Parathyroid adenoma (tissue), 2 donors: Measurements from ENCODE around the gene UAP1.
A peak's percentile ranks its signal among the peaks of the same experiment; 100 is the strongest.

Experiments
- H2AFZ ChIP-seq: fragments of 300-600 bp; sonication (generic); one replicate; pipeline ENCODE4 v1.7.0; 2017; ENCODE audit warnings: antibody characterized with exemption, mild to moderate bottlenecking
- H3K27ac ChIP-seq: fragments of 300-600 bp; sonication (generic); one replicate; pipeline ENCODE4 v1.7.0; 2017
- H3K27me3 ChIP-seq: fragments of 300-600 bp; sonication (generic); one replicate; pipeline ENCODE4 v1.7.0; 2017; ENCODE audit warnings: low read length; ENCODE audit not compliant: control insufficient read depth, insufficient read depth
- H3K36me3 ChIP-seq: fragments of 300-600 bp; sonication (generic); one replicate; pipeline ENCODE4 v1.7.0; 2017; ENCODE audit warnings: low read length; ENCODE audit not compliant: control insufficient read depth, insufficient read depth
- H3K4me1 ChIP-seq: fragments of 300-600 bp; sonication (generic); one replicate; pipeline ENCODE4 v1.7.0; 2017; ENCODE audit warnings: control low read depth
- H3K4me2 ChIP-seq: fragments of 300-600 bp; sonication (generic); one replicate; pipeline ENCODE4 v1.7.0; 2017; ENCODE audit warnings: low read length
- H3K4me3 ChIP-seq: fragments of 300-600 bp; sonication (generic); one replicate; pipeline ENCODE4 v1.7.0; 2017; ENCODE audit warnings: low read depth, low read length
- H3K79me2 ChIP-seq: fragments of 300-600 bp; sonication (generic); one replicate; pipeline ENCODE4 v1.7.0; 2017; ENCODE audit warnings: control low read depth
- H3K9ac ChIP-seq: fragments of 300-600 bp; sonication (generic); one replicate; pipeline ENCODE4 v1.7.0; 2017; ENCODE audit warnings: mild to moderate bottlenecking
- H3K9me3 ChIP-seq: fragments of 300-600 bp; sonication (generic); one replicate; pipeline ENCODE4 v1.7.0; 2017; ENCODE audit warnings: low read length; ENCODE audit not compliant: control insufficient read depth
- CTCF ChIP-seq: fragments of 300-600 bp; sonication (generic); IDR thresholded peaks from one replicate; pipeline ENCODE4 v1.7.0; 2017; ENCODE audit warnings: antibody characterized with exemption, mild to moderate bottlenecking
- donor health status: primary hyperparathyroidism.

Gene UAP1

DNA sequence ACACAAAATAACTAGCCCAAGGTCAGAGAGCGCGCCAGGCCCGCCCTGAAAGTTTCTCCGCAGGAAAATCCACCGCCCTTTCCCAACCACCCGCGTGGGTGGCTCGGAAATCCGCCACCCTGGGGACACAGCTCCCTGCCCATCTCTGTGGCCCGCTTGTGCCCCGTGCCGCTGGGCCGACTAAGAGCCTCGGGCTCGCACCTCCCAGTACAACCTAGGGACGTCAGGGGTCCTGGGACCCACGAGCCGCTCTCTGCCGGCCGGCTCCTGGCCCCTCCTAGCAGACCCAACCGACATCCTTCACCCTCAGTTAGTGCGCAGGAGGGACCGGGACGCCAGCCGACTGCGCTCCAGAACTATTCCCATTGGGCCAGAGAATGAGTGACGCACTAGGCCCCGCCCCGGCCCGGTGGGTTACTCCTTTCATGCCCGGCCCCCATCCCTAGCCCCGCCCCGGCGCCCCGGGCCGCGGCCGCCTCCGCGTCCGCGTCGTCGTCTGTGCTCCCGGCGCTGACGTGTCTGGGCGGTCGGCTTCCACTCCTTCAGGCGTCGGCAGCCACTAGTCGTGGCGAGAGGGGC lies 396 bp upstream of the UAP1 start:
- no peaks in the 10 kb centered on the region for H3K36me3 ChIP-seq
- no peaks in the 10 kb centered on the region for H3K9me3 ChIP-seq
- H3K4me1 ChIP-seq = no peaks in the 10 kb centered on the region
- TF ChIP-seq CTCF = no peak
- peak overlapping the region; percentile 92 for H3K27ac ChIP-seq
- peak overlapping the region; percentile 82 for H3K4me3 ChIP-seq
- peak overlapping the region; percentile 93 for H3K4me2 ChIP-seq
- no peaks in the 10 kb centered on the region for H3K27me3 ChIP-seq
- no peaks in the 10 kb centered on the region for H3K79me2 ChIP-seq
- H2AFZ ChIP-seq = peak overlapping the region; percentile 95
- H3K9ac ChIP-seq = peak overlapping the region; percentile 37

DNA sequence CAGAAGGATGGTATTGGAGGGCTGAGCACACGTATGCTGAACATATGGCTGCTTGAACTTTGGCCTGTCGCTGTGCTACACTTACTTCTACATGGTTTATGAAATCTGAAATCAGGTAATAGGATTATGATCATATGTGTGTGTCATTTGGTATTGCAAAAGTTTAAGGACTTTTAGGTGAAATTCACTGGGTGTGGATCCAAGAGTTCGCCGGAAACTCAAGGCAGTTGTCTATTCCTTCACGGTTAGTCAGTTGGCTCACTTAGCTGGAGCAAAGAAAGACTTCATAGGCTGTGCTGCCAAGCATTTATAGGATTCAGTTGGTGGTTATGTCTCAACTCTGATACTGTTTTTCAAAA lies 927 bp downstream of the UAP1 start:
- peak overlapping the region; percentile 82 for H3K4me3 ChIP-seq
- peak overlapping the region; percentile 95 for H2AFZ ChIP-seq
- no peaks in the 10 kb centered on the region for H3K4me1 ChIP-seq
- H3K79me2 ChIP-seq = no peaks in the 10 kb centered on the region
- no peaks in the 10 kb centered on the region for H3K9me3 ChIP-seq
- H3K27ac ChIP-seq = no peak overlapping the region
- TF ChIP-seq CTCF = no peak
- H3K27me3 ChIP-seq = no peaks in the 10 kb centered on the region
- H3K4me2 ChIP-seq = peak overlapping the region; percentile 93
- no peak overlapping the region for H3K9ac ChIP-seq
- no peaks in the 10 kb centered on the region for H3K36me3 ChIP-seq

DNA sequence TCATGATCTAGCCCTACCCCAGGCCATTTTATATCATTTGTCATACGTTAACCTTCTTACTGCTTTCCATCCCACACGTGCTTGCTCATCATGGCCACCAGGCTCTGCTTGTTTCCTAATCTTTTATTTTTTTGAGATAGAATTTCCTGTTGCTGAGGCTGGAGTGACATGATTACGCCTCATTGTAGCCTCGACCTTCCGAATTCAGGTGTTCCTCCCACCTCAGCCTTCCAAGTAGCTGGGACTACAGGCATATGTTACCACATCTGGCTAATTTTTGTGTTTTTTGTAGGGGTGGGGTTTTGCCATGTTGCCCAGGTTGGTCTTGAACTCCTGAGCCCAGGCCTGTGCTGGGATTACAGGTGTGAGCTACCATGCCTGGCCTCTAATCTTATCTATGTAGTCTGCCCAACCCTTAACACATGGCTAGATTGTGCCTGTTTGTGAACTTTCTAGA lies 3.3 kb downstream of the UAP1 start:
- H3K27me3 ChIP-seq = no peaks in the 10 kb centered on the region
- no peak overlapping the region for H2AFZ ChIP-seq
- H3K4me3 ChIP-seq = no peak overlapping the region
- no peaks in the 10 kb centered on the region for H3K36me3 ChIP-seq
- TF ChIP-seq CTCF = no peak
- H3K4me2 ChIP-seq = no peak overlapping the region
- H3K9ac ChIP-seq = no peak overlapping the region
- H3K79me2 ChIP-seq = no peaks in the 10 kb centered on the region
- H3K9me3 ChIP-seq = no peaks in the 10 kb centered on the region
- H3K27ac ChIP-seq = no peak overlapping the region
- H3K4me1 ChIP-seq = no peaks in the 10 kb centered on the region

GRCh38 chr1:162565460-162565859 lies 3.9 kb downstream of the UAP1 start:
- H3K9ac ChIP-seq = no peak overlapping the region
- H3K27me3 ChIP-seq = no peaks in the 10 kb centered on the region
- no peak overlapping the region for H3K4me3 ChIP-seq
- H3K27ac ChIP-seq = no peak overlapping the region
- H2AFZ ChIP-seq = no peak overlapping the region
- no peaks in the 10 kb centered on the region for H3K9me3 ChIP-seq
- H3K4me2 ChIP-seq = no peak overlapping the region
- H3K79me2 ChIP-seq = no peaks in the 10 kb centered on the region
- no peaks in the 10 kb centered on the region for H3K36me3 ChIP-seq
- TF ChIP-seq CTCF = no peak
- no peaks in the 10 kb centered on the region for H3K4me1 ChIP-seq

DNA sequence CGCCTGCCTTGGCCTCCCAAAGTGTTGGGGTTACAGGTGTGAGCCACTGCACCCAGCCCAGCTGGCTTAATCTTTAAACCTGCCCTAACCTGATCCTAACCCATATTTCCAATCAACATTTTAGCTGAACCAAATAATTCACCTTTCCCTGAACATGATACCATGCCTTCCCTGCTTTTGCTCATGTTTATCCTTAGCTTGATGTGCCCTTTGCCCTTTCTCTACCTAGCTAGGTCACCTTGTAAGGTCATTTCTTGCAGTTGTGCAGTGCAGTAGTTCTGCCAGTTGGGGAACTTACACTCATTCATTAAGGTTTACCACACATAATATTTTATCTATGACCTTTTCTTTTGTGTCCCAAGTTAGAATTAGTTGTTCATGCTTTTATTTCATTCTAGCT lies 5.3 kb downstream of the UAP1 start:
- Histone ChIP-seq H3K4me2 (no peak overlapping the region), H3K9me3 (no peaks in the 10 kb centered on the region), H3K36me3 (no peaks in the 10 kb centered on the region), H3K4me1 (no peaks in the 10 kb centered on the region), H2AFZ (no peak overlapping the region), H3K9ac (no peak overlapping the region), H3K79me2 (no peaks in the 10 kb centered on the region), H3K27me3 (no peaks in the 10 kb centered on the region), H3K4me3 (no peak overlapping the region), H3K27ac (no peak overlapping the region)
- TF ChIP-seq CTCF = no peak
